Stomach (tissue), 4 donors: ENCODE results near the gene CHRNG.

Experiments used
- EP300 ChIP-seq: sonication (generic); formaldehyde crosslinking; IDR thresholded peaks from one replicate; pipeline ENCODE4 v1.6.1; 2017; ENCODE audit warnings: antibody characterized with exemption
- POLR2A ChIP-seq, 4 donors: fragments of 450-650 bp; IDR thresholded peaks; one replicate each; pipeline ENCODE4 v1.6.1; 2016; ENCODE audit warnings: antibody characterized with exemption in 4 of 4, control low read depth in 2 of 4, mild to moderate bottlenecking in 1 of 4, moderate library complexity in 1 of 4
- POLR2AphosphoS5 ChIP-seq, 3 donors: sonication (generic); formaldehyde crosslinking; IDR thresholded peaks; one replicate each; pipeline ENCODE4 v1.6.1; 2016; ENCODE audit warnings: antibody characterized with exemption in 3 of 3
- TF ChIP-seq, protein P1 (sequence below), 7 experiments: fragments of 450-650 bp in 4 of 7; fragments of 200-600 bp in 3 of 7; sonication (generic) in 3 of 7; IDR thresholded peaks; one replicate each; pipeline ENCODE4 v1.5.1; 2016 to 2019; ENCODE audit warnings: antibody characterized with exemption in 7 of 7, control low read depth in 2 of 7, mild to moderate bottlenecking in 1 of 7

DNA sequence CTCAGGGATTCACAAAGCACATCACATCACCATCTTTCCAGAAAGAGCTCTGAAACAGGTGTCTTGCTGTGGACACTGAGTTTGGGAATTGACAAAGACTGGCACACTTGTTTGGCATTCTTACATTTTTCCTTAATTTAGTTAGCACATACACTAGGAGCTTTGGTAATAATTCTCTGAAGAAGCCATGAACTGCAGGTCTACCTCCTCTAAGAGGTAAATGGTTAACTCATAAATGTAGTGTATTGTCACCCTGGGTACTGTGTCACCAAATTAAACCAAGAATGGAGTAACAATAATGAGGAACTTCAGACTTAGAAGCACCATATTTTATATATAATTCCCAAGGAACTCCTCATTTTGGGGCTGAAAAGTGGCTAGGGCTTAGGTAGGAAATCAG, 33.5 kb downstream of the CHRNG start:
- TF ChIP-seq, protein P1, sequence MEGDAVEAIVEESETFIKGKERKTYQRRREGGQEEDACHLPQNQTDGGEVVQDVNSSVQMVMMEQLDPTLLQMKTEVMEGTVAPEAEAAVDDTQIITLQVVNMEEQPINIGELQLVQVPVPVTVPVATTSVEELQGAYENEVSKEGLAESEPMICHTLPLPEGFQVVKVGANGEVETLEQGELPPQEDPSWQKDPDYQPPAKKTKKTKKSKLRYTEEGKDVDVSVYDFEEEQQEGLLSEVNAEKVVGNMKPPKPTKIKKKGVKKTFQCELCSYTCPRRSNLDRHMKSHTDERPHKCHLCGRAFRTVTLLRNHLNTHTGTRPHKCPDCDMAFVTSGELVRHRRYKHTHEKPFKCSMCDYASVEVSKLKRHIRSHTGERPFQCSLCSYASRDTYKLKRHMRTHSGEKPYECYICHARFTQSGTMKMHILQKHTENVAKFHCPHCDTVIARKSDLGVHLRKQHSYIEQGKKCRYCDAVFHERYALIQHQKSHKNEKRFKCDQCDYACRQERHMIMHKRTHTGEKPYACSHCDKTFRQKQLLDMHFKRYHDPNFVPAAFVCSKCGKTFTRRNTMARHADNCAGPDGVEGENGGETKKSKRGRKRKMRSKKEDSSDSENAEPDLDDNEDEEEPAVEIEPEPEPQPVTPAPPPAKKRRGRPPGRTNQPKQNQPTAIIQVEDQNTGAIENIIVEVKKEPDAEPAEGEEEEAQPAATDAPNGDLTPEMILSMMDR (IDR thresholded peaks at IDR 0.05) = no peak
- no peak for TF ChIP-seq EP300
- TF ChIP-seq POLR2A (IDR thresholded peaks at IDR 0.05) = no peak
- TF ChIP-seq POLR2AphosphoS5 (IDR thresholded peaks at IDR 0.05) = no peak
